HG02885 (cell line): Measurements from ENCODE around the gene BMPR1B.

Experiments
- ATAC-seq: cut with Tn5 transposase; IDR thresholded peaks from one replicate; pipeline ENCODE4 v1.9.1; 2021; ENCODE audit warnings: mild to moderate bottlenecking; ENCODE audit not compliant: unreplicated experiment, poor library complexity

BMPR1B gene

DNA sequence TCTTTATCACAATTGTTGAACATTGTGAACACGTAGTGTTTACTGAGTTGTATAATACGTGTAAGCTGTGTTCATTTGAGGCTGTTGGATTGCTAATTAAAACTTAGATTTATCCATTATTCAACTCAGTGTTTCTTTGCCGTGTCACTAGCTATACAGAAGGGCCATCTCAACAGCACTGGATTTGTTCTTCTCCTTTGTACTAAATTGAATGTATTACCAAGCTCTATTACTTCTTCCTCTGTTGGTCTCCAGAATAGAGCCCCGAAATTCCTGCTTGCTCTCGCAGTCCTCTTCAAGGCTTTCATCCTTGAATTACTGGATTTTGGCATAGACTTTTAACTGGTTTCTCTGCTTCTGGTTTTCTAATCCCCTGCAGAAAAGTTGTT, 182.8 kb downstream of the BMPR1B start:
- no peak for ATAC-seq

DNA sequence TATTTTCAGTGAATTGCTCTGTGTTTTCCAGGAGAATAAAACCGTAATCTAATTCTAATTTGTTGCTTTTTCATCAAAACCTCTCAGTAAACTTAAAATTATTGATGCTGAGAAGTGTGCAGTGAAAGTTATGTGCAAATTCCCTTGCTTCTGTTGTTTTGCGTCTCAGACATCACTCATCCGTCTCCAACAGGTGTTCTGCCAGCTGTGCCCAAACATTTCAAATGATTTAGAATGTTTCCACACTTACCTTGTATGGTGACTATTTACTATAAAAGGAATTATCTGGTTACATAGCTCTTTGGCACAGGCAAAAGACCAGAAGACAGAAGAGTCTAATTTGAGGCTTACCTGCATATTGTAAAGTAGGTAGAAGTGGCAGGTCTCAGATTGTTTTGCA, 184.0 kb downstream of the BMPR1B start:
- no peak for ATAC-seq

DNA sequence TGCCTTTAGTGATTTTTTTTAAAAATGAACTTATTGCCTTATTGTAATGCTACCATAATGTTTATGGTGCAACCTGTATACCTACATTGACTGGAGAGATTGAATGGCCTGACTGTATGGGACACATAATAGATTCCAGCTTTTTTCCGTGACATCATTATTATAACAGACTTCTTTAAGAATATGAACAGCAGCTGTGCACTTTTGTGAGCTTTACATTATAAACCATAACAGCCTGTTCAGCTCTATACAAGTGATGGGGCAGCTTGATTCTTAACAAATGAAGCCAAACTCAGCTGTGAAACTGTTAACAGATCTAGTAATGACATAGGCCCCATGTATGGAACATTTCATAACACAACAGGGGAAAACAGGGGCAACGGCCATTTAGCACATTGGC, 187.0 kb downstream of the BMPR1B start:
- ATAC-seq: no peak

DNA sequence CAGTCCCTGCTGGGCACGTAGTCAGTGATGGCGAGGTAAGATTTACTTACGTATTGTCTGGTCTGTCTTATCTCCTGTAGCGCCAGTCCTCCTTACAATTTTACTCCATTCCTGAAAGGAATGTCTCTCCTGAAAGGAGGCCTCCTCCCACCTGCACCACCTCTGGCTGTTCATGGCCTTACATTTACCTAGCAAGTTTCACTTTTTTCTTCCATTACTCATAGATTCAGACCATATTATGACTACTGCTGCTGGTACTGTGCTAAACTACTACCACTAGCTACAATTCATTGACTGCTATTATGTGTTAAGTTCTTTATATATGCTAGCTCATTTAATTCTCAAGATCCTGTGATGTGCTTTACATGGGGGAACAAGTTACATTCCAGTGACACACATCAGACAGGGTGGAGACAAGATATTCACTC, 189.9 kb downstream of the BMPR1B start:
- ATAC-seq: no peak

DNA sequence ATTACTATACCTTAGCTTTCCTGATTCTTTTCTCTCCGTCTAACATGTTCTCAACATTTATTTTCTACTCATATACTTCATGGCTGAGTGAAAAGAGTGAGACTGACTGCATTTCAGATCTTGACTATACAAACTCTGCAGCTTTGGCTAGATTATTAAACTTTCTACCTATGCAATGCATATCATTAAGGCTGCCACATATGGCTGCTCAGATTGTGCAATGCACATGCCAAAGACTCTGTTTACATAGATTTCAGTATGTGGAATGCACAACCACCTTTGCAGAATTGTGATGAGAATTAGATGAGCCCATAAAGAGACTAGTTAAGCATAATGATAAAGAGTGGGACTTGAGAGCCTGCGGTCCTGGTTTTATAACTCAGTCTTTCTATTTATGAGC, 196.5 kb downstream of the BMPR1B start:
- no peak for ATAC-seq

DNA sequence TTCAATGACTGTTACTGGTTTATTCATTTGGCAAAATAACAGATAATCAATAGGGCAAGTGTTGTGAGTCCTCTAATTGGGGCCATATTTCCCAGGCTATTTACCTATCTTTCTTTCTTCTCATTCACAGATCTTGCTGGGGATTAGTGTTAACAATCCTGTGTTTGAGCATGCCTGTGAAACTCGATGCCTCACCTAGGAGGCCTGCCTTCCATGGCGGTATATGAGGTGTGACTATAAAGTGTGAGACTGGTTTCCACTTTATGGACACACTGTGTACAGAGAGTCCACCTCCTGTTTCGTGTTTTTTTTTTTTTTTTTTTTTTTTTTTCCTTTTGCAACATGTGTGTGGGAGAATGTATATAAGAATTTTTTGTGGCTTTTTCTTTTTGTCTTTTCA, 199.3 kb downstream of the BMPR1B start:
- no peak for ATAC-seq

DNA sequence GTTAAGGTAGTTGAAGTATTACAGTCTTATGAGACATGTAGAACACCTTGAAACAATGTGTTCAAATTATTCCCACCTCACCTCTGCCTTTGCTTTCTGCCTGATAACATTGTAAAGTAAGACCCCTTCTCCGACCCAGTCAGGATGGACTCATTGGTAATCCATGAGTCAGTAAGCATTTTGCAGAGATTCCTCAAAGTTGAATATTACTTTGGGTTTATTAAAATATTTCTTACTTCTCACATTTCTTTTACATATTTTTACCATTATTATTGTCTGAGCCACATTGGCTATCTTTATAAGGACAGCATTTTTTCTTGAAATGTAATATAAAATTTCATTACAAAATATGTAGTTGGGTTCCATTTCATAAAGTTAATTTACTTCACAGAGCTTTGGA, 201.6 kb downstream of the BMPR1B start:
- no peak for ATAC-seq

DNA sequence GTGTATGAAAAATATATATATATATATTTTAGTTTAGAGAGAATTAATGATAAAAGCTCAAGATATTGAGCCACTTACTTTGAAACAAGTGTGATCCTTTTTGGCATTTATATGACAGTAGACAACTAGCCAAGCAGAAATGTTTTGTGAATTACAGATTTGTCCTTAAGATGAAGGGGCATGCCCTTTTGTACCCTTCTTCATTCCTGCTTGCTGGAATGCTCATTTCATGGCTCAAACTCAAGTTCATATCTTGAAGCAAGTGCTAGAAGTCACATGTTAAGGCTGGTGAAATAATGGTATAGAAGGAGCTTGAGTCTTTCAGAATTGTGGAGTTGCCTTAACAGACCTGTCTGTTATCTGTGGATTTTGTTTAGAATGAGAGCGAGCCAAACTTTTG, 203.0 kb downstream of the BMPR1B start:
- no peak for ATAC-seq

DNA sequence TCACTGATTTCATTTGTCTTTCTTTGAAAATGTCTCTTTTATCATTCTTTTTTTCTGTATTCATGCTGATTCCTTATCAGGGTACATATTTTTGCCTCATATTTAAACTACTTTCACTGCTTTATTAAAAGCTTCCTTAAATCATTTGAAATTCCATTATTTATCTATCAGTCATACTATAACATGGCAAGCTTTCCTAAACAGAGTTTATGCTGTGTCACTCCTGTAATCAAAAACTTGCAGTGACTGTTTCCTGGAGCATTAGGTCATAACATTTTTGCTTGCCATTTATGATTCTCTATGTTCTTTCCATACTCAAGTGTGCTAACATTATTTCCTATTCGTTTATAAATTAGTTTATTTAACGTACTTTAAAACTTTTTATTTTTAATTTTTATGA, 203.7 kb downstream of the BMPR1B start:
- no peak for ATAC-seq

DNA sequence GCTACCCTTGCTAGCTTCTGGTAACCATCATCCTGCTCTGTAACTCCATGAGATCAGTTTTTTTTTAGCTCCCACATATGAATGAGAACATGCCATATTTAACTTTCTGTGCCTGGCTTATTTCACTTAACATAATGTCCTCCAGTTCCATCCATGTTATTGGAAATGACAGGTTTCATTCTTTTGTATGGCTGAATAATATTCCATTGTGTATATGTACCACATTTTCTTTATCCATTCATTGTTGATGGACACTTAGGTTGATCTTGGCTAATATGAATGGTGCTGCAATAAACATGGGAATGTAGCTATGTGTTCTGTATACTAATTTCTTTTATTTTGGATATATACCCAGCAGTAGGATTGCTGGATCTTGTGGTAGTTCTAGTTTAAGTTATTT, 204.7 kb downstream of the BMPR1B start:
- ATAC-seq: no peak

DNA sequence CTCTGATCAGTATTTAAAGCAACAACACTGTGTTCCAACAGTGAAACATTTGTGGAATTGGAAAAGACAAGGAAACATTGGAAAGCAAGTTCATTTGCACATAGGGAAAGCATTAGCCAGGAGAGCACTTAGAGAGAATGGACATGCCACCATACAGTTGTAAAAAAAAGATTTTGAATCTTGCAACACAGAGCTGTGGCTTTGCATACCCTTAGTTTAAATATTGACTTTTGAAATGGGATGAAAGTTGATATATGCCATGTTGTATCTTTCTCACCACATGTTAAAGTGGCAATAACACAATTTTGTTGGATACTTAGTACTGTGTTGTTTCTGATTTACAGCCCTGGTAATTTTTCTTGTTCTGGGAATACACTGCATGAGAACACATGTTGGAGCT, 208.1 kb downstream of the BMPR1B start:
- ATAC-seq: no peak

DNA sequence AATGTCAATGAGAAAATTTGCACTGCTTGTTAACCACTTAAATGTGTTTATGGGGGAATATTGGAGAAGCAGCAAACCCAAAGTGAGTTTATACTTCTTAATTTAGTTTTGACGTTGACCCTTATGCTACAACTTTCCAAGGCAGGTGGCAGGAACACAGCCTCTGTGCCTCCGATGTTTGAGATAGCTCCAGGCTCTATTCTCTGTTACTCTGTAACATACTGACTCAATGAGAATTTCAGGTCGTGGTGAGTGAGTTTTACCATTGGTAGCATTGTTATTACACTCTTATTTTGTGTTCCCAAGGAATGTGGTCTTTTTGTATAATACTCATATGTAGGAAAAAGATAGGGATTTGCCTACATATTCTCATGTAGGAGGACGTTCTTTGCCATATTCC, 210.7 kb downstream of the BMPR1B start:
- ATAC-seq: no peak

DNA sequence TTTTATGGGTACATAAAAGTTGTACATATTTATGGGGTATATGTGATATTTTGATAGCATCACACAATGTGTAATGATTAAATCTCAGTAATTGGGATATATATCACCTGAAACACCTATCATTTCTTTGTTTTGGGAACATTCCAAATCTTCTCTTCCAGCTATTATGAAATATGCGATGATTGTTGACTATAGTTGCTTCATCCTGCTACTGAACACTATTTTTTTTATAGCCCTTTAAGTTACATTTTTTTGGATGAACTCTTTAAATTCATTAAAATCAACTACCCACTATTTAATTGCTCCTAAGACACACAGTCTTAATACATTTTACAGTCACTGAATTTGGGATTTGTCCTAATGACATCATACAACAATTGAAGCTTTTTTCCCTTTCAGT, 212.9 kb downstream of the BMPR1B start:
- ATAC-seq: no peak

DNA sequence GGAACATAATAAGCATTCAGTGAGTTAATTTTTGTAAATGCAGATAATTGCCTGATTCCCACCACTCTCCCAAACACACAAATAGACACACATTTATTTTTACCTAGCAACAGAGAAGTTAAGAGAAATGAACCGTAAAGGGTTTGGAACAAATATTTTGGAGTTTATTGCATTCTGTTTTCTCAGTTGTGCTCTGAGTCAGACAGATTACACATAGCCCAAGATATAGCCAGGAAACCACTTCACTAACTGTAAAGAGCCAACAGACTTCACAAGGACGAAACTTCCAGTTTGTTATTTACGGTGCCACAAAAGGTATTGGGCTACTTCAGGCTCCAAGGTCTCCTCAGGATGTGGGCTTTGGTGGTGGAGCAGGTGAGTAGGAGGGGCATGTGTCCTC, 217.0 kb downstream of the BMPR1B start:
- ATAC-seq: no peak

DNA sequence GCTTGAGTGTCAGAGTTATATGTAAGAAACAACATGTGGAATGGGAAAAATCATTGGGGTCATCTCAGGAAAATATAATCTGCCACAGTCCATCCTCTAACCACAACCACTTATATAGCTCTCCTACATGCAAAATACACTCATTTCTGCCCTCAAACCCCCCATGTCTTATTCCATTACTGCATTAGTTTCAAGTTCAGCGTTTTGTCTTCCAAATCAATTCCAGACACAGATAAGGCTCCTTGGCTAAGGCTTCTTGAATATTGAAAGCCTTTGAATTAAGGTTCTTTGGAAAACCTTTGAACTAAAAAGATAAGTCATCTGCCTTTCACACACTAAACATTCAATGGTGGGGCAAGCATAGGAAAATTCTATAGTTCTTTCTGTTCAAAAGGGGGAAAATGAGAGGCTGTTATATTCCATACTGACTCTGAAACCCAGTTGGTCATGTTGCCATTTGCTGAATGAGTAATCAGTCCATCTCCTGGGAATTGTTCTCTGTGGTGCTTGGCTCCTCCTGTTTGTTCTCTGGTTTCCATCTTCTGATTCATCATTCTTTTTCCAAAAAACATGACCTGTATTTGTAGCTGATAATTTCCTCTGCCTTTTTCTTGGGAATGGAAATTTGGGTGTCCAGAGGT, 218.7 kb downstream of the BMPR1B start:
- no peak for ATAC-seq

DNA sequence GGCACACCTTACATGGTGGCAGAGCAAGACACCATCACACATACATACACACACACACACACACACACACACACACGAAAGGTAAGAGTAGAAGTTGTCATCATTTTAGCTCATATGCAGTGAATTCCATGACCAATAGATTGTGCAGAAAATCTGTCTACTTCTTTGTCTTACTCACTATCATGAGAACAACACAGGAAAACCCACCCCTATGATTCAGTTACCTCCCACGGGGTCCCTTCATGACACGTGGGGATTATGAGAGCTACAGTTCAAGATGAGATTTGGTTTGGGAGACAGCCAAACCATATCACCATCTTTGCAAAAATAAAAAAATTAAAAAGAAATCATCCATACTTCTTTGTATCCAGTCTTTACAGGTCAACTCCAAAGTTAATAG, 221.1 kb downstream of the BMPR1B start:
- ATAC-seq: no peak

DNA sequence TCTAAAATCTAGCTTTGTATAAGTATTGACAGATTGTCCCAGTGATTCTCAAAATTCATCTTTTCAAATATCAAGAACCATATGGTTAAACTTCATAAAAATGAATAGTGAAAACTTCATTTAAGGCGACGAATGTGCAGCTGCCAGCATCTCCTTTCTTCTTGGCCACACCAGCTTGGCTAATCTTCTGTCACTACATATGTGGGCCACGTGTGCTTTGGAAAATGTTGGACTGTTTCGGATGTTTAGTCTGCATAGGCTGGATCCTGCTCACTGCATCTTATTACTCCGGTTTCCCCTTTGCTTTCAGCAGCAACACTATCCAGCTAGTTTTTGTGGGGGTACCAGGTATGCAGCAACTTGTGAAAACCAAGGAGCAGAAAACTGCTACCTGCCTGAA, 221.9 kb downstream of the BMPR1B start:
- no peak for ATAC-seq

DNA sequence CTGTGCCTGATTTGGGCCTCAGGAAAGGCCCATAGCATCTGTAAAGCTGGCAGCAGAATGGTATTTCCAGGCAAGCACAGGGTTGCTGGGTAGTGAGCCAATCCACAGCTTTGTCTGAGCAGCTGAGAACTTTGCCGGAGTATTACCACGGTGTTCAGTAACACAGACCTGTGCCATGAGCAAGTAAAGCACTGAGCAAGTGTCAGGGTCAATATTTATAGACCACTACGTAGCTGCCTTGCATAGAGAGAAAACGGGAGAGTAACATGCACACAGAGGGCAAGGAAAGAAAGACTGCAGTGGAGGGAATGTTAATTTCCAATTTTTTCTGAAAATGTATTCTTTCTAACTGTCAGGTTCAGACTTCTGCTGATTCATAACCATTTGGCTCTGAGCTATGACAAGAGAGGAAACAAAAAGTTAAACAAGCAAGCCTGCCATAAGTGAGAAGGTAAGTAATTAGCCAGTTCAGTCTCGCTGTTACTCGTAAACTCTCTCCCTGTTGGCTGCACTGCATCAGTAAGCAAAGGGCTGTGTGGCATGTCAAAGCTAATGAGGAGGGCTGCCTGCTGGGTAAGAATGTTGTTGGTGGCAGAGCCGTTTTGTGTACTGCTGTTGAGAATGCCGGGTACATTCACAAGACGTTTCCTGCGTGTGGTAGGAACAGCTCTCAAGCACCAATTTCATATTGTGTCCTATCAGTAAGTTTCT, 238.1 kb downstream of the BMPR1B start:
- ATAC-seq: no peak

DNA sequence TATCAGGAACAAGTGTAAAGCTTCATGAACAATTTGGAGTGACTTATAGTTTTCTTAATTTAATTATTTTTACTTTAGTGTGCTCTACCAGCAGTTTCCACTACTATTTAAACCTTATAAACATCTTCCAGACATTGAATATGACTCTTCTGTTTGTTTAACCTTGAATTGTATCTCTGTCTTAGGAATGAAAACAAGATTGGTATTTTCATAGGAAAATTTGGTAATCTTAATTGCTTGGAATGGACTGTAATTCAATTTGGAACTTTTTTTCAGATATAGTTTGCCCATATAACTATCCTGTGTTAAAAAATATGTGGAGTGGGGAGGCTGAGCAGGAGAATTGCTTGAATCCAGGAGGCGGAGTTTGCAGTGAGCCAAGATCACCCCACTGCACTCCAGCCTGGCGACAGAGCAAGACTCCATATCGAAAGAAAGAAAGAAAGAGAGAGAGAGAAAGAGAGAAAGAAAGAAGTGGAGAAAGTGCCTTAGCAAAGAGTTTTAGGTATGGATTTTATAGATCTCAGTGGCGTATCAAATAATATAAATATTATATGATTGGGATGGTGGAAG, 242.4 kb downstream of the BMPR1B start:
- no peak for ATAC-seq

DNA sequence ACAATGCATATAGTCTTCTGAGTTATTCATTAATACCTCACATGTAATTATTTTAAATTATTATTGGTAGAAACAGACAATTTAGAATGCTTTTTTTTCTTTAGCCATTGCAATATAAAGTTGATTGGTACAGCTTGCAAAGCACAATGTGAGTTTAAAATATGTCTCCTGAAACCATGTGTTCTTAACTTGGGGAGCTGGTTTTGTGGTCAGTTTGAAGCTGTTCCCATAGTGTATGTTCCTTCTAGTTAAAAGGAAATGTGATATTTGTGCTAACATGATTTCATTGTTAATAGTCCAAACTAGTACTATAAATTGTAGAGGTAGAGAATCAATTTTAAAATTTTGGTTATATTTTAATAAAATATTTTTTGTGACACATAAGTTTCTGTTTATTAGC, 247.2 kb downstream of the BMPR1B start:
- no peak for ATAC-seq

DNA sequence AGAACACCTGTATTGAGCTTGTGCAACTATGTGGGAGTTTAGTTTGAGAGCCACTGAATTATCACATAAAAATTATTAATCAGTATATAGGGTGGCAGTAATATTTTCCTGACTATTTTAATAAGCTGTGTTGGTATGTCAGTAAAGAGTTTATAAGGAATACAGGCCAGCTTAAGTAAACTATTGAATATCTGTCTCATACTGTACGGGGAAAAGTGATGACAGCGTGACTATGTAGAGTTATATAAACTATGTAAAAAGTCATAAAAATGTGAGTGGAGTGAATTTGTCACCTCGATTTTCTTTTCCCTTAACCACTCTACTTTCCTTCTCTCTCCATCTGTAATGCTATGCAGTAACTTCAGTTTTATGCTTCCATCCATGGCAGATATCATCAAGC, 250.2 kb downstream of the BMPR1B start:
- ATAC-seq: no peak

DNA sequence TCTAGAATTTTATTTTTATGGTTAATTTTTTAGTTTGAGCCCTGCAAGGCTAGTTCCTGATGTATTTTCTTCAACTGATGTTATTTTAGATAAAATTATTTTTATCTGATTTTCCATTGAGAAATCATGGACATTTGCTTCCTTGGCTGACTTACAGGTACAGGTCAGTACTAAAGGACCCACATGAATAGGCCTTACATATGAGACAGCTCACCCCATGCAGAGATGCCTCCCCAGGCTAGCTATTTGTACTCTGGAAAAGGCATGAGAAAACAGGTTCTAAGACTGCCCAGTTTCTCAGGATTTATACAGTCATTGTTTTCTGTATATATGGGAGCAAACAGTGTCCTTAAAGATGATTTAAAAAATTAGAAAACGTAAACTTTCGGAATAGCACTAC, 255.5 kb downstream of the BMPR1B start:
- no peak for ATAC-seq
